Smooth muscle cell (in vitro differentiated cells): ENCODE results near the gene RP2. TPM values are rescaled to one million over a fixed set of nuclear protein-coding genes. Genes with fewer than 3 reads are reported as not detected.

Experiments
- DNase-seq: peaks from one replicate; lab custom pipeline; 2025; ENCODE audit not compliant: unreplicated experiment; lab: John Stamatoyannopoulos, UW
- H2AFZ ChIP-seq: fragments of 200-600 bp; sonication (generic); 2 replicates; pipeline ENCODE4 v1.6.0; 2016; ENCODE audit warnings: antibody characterized with exemption, low read depth, mild to moderate bottlenecking
- H3F3A ChIP-seq: fragments of 200-600 bp; sonication (generic); 2 replicates; pipeline ENCODE4 v1.6.0; 2017; ENCODE audit warnings: antibody characterized with exemption, low read depth
- H3K27ac ChIP-seq: fragments of 200-600 bp; sonication (generic); 2 replicates; pipeline ENCODE4 v1.5.1; 2016; ENCODE audit warnings: low read depth, mild to moderate bottlenecking
- H3K27me3 ChIP-seq: fragments of 200-600 bp; sonication (generic); 2 replicates; pipeline ENCODE4 v1.6.1; 2016; ENCODE audit warnings: low read depth, mild to moderate bottlenecking
- H3K36me3 ChIP-seq: fragments of 200-600 bp; sonication (generic); 2 replicates; pipeline ENCODE4 v1.5.1; 2016; ENCODE audit warnings: low read depth
- H3K4me1 ChIP-seq: fragments of 200-600 bp; sonication (generic); 2 replicates; pipeline ENCODE4 v1.5.1; 2016; ENCODE audit warnings: low read depth
- H3K4me2 ChIP-seq: fragments of 200-600 bp; sonication (generic); 2 replicates; pipeline ENCODE4 v1.6.0; 2016; ENCODE audit warnings: mild to moderate bottlenecking
- H3K4me3 ChIP-seq: fragments of 200-600 bp; sonication (generic); 2 replicates; pipeline ENCODE4 v1.5.1; 2016; ENCODE audit warnings: mild to moderate bottlenecking
- H3K79me2 ChIP-seq: fragments of 200-600 bp; sonication (generic); 2 replicates; pipeline ENCODE4 v1.6.0; 2016; ENCODE audit warnings: low read depth, mild to moderate bottlenecking
- H3K9ac ChIP-seq: fragments of 200-600 bp; sonication (generic); 2 replicates; pipeline ENCODE4 v1.6.0; 2016; ENCODE audit warnings: low read depth
- H3K9me3 ChIP-seq: fragments of 200-600 bp; sonication (generic); replicated peaks from 2 replicates; pipeline ENCODE4 v1.5.1; 2016; ENCODE audit warnings: low read depth
- H4K20me1 ChIP-seq: fragments of 200-600 bp; sonication (generic); 2 replicates; pipeline ENCODE4 v1.6.0; 2016; ENCODE audit warnings: low read depth
- WGBS: methylation state at CpG from one replicate; pipeline ENCODE4 v1.1.7; 2016; ENCODE audit warnings: low lambda C conversion rate; 5-methylcytosine and 5-hydroxymethylcytosine counted together
- polyA plus RNA-seq: library from polyadenylated mRNA; unstranded; fragments of >200 nt; fragmentation: Nextera tagmentation; extraction: Ambion mirVana; gene quantifications from 2 replicates; pipeline ENCODE4 v1.2.1, GENCODE V29; 2016
- total RNA-seq: library from RNA; depleted of rRNA; stranded (reverse); fragments of >200 nt; gene quantifications from 2 replicates; pipeline ENCODE4 v1.2.3, GENCODE V29; 2014
- TF ChIP-seq, protein P1 (sequence below): fragments of 200-600 bp; sonication (generic); IDR thresholded peaks from 2 replicates; pipeline ENCODE4 v1.5.1; 2017; ENCODE audit warnings: borderline replicate concordance, mild to moderate bottlenecking, antibody characterized with exemption; ENCODE audit not compliant: insufficient read depth, poor library complexity, severe bottlenecking

Gene RP2
- total and polyA plus RNA-seq, 2 experiments from 2014 or later: 11.3 to 20.5 TPM

DNA sequence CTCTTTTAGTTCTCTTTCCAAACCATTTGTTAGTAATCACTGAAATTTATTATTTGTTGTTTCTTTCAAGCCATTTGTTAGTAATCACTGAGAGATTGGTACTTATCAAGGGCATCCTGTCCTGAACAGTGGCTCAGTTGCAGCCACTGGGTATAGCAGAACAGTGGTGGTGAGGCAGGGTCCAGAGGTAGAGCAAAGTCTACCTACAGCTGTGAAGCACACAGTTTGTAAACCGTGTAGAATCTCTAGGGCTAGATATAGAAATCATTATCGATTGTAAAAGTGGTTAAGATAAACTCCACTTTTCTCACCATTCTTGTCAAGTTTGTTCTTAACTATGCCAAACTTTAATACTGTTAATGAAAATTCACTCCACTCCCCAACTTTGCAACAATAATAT, 79.4 kb downstream of the RP2 start:
- Histone ChIP-seq H3K27ac (no peak overlapping the region), H3F3A (no peaks in the 10 kb centered on the region), H3K4me2 (no peak overlapping the region), H3K27me3 (no peaks in the 10 kb centered on the region), H4K20me1 (no peaks in the 10 kb centered on the region), H3K79me2 (peaks cover 35% of the 10 kb centered on the region), H3K9ac (no peak overlapping the region), H3K4me3 (no peak overlapping the region), H2AFZ (no peak overlapping the region), H3K36me3 (no peaks in the 10 kb centered on the region), H3K4me1 (peaks cover 6% of the 10 kb centered on the region), H3K9me3 (no peaks in the 10 kb centered on the region)
- 63% methylated on average over 2 of the region's 2 CpGs for WGBS
- no peak for DNase-seq
- TF ChIP-seq, protein P1, sequence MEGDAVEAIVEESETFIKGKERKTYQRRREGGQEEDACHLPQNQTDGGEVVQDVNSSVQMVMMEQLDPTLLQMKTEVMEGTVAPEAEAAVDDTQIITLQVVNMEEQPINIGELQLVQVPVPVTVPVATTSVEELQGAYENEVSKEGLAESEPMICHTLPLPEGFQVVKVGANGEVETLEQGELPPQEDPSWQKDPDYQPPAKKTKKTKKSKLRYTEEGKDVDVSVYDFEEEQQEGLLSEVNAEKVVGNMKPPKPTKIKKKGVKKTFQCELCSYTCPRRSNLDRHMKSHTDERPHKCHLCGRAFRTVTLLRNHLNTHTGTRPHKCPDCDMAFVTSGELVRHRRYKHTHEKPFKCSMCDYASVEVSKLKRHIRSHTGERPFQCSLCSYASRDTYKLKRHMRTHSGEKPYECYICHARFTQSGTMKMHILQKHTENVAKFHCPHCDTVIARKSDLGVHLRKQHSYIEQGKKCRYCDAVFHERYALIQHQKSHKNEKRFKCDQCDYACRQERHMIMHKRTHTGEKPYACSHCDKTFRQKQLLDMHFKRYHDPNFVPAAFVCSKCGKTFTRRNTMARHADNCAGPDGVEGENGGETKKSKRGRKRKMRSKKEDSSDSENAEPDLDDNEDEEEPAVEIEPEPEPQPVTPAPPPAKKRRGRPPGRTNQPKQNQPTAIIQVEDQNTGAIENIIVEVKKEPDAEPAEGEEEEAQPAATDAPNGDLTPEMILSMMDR: no peak

DNA sequence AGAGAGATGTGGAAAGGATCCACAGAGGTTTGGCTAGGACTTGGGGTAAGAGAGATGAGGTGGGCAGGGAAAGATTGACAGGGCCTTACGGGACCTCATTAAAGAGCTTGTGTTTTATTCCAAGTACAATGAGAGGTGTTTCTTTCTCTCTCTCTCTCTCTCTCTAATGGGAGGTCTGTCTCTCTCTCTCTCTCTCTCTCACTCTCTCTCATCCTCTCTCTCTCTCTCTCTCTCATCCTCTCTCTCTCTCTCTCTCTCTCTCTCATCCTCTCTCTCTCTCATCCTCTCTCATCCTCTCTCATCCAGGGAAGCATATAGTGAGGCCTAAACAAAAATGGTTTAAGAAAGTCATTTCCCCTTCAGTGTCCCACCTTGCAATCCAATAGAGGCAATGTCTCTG, 80.8 kb downstream of the RP2 start:
- no peak for DNase-seq
- H3K79me2 ChIP-seq: peaks cover 38% of the 10 kb centered on the region

DNA sequence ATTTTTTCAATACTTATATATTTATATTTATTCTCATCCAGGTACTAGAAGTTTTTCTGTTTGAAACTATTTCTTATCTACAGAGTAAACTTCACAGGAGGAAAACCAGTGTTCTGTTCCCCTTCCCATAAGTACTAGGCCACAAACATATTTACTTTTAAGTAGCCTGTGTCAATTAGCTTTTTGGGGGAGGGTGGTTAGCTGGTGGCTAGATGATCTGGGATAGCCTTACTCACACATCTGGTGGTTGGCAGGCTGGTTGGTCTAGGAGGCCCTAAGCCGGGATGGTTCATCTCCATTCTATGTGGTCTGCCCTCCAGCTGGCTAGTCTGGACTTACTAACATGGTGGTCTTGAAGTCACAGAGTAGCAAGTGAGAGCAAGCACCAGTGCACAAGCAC, 81.6 kb downstream of the RP2 start:
- WGBS: 68% methylated on average over 1 of the region's 1 CpG
- Histone ChIP-seq H3K27ac (no peak overlapping the region), H3K27me3 (no peaks in the 10 kb centered on the region), H3K9ac (no peak overlapping the region), H3K4me1 (peaks cover 6% of the 10 kb centered on the region), H3K4me3 (no peak overlapping the region), H3K36me3 (no peaks in the 10 kb centered on the region), H3K9me3 (no peaks in the 10 kb centered on the region), H3K4me2 (no peak overlapping the region), H3K79me2 (peaks cover 38% of the 10 kb centered on the region), H3F3A (no peaks in the 10 kb centered on the region), H2AFZ (no peak overlapping the region), H4K20me1 (no peaks in the 10 kb centered on the region)
- TF ChIP-seq, protein P1: no peak
- DNase-seq: no peak

More for the DNA sequence above, 80.8 kb downstream of the RP2 start:
- Histone ChIP-seq H3F3A (no peaks in the 10 kb centered on the region), H4K20me1 (no peaks in the 10 kb centered on the region), H3K4me2 (no peak overlapping the region), H3K27me3 (no peaks in the 10 kb centered on the region), H3K9me3 (no peaks in the 10 kb centered on the region), H3K9ac (no peak overlapping the region), H3K4me3 (no peak overlapping the region), H2AFZ (no peak overlapping the region), H3K4me1 (peaks cover 6% of the 10 kb centered on the region), H3K36me3 (no peaks in the 10 kb centered on the region), H3K27ac (no peak overlapping the region)
- TF ChIP-seq, protein P1: no peak
- 60% methylated on average over 1 of the region's 1 CpG for WGBS

DNA sequence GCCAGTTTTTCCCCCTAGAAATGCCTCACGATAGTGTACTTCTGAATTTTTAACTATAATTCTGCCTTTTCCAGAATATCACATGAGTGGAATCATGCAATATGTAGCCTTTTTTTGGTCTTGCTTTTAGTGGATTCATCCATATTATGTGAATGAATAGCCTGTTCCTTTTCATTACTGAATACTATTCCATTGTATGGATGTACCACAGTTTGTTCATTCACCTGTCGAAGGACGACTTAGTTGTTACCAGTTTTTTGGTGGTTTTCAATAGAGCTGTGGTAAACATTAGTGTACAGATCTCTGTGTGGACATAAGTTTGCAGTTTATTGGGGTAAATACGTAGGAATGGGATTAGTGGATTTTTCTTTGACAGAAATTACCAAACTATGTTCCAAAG, 83.4 kb downstream of the RP2 start:
- Histone ChIP-seq H3K4me1 (no peaks in the 10 kb centered on the region), H3K4me2 (no peak overlapping the region), H3K79me2 (peaks cover 39% of the 10 kb centered on the region), H3K4me3 (no peak overlapping the region), H3F3A (no peaks in the 10 kb centered on the region), H3K36me3 (no peaks in the 10 kb centered on the region), H3K27me3 (no peaks in the 10 kb centered on the region), H2AFZ (no peak overlapping the region), H3K27ac (no peak overlapping the region), H4K20me1 (no peaks in the 10 kb centered on the region), H3K9ac (no peak overlapping the region), H3K9me3 (peaks cover 3% of the 10 kb centered on the region)
- TF ChIP-seq, protein P1: no peak
- no peak for DNase-seq
- 58% methylated on average over 4 of the region's 4 CpGs for WGBS
